CD4-positive, alpha-beta T cell treated with Interleukin-12 subunit alpha and Interleukin-12 subunit beta, for 1 hour (primary cell): ENCODE measurements around the gene SMC6.

Source experiments
- DNase-seq: peaks from one replicate; pipeline ENCODE4 v3.0.0-alpha.2; 2020

SMC6 gene, protein sequence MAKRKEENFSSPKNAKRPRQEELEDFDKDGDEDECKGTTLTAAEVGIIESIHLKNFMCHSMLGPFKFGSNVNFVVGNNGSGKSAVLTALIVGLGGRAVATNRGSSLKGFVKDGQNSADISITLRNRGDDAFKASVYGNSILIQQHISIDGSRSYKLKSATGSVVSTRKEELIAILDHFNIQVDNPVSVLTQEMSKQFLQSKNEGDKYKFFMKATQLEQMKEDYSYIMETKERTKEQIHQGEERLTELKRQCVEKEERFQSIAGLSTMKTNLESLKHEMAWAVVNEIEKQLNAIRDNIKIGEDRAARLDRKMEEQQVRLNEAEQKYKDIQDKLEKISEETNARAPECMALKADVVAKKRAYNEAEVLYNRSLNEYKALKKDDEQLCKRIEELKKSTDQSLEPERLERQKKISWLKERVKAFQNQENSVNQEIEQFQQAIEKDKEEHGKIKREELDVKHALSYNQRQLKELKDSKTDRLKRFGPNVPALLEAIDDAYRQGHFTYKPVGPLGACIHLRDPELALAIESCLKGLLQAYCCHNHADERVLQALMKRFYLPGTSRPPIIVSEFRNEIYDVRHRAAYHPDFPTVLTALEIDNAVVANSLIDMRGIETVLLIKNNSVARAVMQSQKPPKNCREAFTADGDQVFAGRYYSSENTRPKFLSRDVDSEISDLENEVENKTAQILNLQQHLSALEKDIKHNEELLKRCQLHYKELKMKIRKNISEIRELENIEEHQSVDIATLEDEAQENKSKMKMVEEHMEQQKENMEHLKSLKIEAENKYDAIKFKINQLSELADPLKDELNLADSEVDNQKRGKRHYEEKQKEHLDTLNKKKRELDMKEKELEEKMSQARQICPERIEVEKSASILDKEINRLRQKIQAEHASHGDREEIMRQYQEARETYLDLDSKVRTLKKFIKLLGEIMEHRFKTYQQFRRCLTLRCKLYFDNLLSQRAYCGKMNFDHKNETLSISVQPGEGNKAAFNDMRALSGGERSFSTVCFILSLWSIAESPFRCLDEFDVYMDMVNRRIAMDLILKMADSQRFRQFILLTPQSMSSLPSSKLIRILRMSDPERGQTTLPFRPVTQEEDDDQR

DNA sequence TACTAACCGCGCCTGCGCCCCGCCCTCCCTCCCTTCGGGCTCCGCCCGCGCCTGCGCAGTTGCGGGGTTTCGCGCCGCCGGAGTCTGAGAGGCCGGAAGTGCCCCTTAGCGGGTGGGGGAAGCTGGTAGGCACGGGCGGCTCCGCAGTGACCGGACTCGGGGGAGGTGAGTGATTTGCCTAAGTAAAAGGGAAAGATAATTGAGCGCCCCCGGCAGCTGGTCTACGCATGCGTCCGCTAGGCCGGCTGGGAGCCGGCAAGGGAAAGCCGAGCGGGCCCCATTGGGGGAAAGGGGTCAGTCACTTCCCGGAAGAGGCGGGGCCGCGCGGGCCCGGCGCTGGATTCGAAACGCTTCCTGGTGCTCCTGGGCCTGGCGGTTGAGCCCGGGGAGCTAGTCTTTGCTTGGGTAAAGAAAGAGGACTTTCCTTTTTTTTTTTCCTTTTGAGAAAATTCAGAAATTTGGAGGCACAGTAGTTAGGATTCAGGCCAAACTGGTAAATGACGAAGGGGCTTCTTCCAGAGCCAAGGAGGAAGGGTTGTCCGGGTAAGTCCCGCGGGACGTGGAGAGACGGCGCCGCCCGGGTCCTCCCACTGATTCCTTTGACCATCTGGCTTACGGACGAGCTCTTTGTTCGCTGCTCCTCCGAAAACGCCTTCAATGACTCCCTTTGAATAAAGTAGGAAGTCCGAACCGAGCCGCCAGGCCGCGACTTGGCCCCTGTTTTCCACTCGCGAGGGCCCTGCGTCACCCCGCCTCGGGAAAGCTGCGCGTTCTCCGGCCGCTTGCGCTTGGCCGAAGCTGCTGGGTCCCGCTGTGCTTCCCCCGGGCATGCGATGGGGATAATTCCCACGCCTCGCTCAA, at the start of gene SMC6, which contains the start of gene GEN1:
Gene SMC6, minus strand, starts transcription at position 8 of the 861 bp plus-strand sequence. CDS start 7,864 bp downstream, outside the sequence.
Gene GEN1, plus strand, starts transcription at position 336 of the 861 bp plus-strand sequence. CDS start 5,806 bp downstream, outside the sequence.
- DNase-seq: peak; percentile 90

DNA sequence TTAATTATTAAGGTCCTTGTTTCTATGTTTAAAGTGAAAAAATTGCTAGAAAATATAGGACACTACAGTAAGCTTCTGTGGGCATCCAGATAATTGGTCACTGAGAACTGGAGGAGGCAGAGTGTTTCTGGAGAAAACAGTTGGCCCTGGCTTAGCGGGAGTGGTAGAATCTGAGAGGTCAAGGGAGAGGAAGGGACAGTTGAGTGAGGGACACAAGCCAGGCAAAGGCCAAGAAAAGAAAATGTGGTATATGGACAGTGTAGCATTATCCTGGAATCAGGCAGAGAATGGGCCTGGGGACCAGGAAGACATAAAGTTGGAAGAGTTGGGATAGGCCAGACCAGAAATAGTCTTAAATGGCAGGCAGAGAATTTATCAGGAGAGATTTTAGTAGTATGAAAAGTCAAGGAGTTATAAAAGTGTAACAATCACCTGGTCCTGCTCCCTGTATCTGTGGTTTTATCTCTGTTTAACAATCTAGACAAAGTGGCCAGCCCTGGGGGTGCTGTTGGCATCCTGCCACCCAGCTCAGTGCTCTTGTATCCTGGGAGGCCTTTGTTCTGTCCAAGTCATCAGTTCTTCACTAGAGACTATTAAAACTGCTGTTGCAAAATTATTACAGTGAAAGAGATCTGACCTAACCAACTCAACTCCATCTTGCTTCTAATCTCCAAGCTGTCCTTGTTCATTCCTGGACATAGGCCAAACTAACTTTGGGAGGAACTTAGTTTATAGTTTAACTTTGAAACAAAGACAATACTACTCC, 47.3 kb upstream of the SMC6 start:
- no peak for DNase-seq

DNA sequence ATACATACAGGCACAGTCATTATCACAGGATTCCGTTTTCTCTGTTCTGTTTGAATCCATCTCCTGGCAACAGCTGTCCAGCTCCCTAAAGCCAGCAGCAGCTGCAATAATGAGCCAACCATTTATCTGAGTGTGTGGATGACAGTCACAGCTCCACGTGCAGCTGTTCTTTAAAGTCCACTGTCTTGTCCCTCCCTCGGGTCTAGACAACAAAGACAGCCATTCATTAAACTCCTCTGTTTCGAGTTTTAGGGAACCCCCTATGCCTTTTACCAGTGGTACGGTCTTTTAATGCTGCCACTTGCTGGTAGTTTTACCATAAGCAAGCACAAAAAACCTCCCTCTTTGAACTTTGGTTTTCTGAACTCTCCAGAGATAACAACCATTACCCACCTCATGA, 46.6 kb upstream of the SMC6 start:
- no peak for DNase-seq

DNA sequence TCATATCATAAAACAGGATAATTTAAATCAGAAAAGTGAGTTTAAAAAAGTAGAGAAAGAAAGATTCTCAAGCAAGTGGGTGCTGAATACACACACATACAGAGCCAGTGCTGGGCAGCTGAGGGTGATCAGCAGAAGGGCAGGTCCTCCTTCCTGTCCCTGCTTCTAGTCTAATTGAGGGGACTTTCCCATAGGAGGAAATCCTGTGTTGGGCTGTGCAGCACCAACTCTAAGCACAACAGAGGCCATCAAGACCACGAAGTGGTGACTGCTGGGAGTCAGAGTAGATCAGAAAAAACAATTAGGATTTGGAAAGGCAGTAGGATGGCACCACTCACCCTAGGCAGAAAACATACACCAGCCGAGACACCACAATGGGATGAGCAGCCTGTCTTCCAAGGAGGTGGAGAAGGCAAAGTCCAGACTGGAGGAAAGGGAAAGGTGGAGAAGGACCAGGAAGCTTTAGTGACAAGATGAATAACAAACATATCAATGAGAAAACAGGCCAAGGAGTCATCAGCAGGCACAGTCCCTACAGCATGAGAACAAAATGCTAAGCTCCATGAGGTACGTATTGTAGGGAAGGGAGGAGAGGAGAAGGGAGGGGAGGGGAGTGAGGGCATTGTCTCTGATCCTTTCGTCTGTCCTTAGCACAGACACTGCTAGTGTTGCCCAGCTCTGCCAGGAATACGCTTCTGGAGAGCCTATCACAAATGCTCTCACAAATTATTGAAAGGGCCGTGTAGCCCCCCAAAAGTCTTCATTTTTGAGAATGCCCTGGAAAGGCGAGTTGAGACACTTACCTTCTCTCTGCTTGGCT, 45.9 kb upstream of the SMC6 start:
- no peak for DNase-seq

DNA sequence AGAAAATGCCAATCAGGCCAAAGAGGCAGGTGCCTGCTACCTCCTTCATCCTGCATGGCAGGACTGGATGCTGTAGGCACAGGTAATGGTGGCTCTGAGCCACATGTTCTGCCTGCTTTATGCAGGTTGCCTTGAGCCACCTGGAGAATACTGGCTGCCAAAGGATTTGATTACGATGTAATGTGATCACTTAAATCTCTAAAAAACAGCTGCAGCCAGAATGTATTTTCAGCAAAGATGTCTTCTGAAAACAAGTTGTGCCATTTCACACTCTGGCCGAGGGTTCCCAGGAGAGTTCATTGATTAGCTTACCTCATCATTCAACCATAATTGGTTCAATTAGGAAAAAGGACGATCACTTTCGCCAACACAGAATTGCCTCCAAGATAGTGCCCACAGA, 44.7 kb upstream of the SMC6 start:
- DNase-seq: no peak

DNA sequence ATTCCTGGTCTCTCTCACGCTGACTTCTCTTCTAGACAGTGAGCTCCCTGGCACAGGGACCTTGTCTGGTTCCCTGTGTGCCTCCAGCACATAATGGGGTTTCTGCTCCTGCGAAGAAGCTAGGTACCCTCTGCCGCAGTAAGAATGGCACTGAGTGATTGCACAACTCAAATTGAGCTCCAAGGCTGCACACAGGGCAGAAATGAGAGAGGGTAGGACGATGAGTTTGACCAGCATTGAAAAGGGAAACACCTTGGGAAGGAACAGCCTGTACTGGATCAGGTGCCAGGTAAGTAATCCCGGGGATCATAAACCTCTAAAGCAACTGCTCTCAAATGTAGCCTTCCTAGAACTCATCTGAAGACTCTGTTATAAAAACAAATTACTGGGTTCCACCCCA, 41.7 kb upstream of the SMC6 start:
- DNase-seq: no peak

DNA sequence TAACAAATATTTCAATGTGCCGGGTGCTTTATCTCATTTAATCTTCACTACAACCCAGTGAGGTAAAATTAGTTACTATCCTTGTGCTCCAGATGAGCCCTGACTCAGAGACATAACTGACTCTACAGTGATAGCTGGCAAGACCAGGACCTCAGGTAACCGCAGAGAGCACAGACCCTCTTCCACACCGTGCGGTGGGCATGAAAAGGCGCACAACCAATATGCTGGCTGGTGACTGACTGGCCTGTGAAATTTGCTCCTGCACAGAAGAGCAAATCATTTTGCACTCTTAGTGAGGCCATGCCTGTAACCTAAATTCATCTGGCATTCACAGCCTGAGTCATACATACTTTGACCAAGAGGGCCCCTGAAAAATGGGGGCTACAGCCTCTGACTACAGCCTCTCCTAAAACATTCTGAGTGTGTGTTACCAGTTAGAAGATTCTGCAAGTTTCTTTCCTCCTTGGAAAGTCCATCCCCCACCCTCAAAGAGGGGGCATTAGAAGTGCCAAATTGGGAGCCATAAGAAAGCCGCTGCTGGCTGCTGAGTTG, 40.3 kb upstream of the SMC6 start:
- DNase-seq: no peak

DNA sequence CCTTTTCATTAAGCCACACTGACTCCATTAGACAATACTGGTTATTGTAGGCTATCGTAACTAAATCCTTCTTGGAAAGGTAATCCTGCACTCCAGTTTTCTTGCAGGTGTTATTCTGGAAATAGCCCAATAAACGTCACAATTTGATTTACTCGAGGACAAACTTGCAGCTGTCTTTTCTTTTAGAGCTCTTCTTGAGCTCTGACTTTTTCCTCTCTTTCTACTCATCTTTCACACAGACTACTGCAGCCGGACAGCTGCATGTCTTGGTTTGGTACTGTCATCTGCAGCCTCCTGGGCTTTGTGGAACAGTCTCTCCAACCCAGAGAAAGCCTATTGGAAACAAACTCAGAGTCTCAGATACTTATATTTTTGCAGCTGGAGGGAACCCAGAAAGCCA, 39.7 kb upstream of the SMC6 start:
- DNase-seq: no peak

DNA sequence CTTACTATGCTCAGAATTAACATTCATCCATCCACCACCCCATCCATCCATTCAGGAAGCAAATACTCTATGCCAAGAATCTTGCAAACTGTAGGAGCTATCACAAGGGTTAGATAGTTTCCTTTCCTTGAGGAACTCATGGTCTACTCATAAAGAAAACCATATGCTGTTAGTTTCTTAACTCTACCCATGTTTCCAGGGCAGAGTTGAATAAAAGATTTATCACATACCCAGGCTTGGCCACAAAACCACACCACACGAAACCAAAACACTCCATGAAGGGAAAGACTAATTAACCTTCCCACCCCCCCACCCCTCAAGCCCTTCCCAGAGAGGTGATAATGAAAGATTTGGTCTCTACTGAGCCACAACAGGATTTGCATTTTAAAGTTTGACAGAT, 38.9 kb upstream of the SMC6 start:
- no peak for DNase-seq

DNA sequence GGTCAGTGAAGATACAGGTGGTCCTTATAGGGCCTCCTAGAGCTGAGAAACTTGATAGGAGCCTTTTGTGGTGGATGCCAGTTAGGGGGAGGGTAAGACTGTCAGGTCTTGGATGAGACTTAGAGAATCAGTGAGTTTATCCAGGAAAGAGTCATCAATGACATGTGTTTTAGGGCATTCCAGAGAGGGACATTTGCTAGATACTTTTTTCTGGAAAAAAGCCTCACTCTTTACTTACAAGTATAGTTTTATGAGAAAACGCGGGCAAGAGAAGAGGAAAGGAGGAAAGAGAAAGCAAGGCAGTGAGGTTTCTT, 38.2 kb upstream of the SMC6 start:
- DNase-seq: no peak

DNA sequence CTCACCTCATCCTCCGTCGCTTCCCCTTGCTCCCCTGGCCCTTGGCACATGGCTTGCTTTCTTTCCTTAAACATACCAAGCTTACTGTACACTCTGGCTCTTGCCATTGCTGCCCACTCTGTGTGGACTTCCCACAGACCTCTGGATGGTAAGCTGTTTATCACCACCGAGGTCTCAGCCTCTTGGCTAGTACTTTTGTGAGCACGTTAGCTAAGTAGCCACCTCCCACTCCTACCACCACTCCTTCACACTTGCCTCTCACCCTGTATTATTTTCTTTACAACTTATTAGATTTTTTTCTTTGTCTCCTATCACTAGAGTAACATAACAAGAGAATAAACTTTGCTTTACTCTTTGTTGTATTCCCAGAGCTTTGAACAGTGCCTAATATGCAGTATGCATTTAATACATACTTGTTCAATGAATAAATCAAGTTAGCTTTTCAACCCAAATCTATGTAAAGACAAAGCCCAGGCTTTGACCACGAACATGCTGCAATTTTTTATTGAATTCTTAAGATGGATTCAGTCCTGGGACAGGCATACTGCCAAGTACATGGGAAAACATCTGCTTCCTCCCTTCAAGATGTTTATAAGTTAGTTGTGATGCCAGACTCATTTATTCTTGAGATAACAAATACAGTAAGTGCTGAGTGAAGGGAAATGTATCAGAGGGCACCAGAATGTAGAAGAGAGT, 37.7 kb upstream of the SMC6 start:
- no peak for DNase-seq

DNA sequence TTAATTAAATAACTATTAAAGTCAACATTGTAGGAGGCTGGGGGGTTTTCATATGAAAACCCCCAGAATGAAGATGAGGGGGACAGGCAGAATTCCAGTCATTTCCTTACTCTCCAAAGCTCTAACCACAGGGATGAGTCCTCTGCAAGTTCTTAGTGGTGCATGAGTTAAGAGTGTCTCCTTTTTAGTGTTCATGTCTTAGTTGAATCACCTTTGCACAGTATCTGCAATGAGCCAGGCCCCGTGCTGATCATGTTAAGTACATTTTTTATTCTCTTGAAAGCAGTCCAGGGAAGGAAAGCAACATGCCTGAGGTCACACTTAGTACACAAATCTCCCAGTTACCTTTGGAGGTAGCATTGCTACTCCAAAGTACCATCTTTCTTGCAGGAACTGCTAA, 36.9 kb upstream of the SMC6 start:
- no peak for DNase-seq

DNA sequence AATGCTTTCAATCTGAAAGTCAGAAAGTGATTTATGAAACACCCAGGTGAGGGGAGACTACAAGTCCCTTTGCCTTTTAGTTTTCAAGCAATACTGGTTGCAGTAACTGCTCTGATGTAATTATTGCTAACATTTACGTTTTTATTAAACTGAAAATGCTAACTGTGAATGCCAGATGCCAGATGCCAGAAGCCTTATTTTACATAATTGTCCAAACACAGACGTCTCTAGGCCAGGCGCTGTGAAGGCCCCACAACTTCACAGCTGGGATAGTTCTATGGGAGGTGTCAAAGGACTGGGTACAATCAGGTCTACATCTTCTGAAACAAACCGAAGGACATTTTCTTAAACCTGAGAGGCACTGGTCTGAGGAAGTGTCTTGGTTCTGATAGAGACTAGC, 35.2 kb upstream of the SMC6 start:
- DNase-seq: no peak

DNA sequence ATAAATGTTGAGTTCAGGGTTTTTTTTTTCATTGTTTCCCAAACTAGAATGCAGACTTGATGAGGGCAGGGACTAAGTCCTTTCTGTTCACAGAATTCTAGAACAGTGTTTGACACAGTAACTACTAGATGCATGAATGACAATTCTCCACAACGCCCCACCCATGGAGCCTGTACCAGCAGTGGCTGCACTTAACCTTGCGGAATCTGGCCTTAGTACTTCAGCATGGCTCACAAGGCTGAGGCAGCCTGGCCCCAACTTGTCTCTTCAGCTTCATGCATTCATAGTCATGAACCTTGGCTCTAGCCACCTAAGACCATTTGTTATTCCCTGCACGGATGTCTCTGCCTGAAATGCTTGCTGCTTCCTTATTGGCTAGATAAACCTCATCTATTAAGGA, 33.1 kb upstream of the SMC6 start:
- DNase-seq: no peak

DNA sequence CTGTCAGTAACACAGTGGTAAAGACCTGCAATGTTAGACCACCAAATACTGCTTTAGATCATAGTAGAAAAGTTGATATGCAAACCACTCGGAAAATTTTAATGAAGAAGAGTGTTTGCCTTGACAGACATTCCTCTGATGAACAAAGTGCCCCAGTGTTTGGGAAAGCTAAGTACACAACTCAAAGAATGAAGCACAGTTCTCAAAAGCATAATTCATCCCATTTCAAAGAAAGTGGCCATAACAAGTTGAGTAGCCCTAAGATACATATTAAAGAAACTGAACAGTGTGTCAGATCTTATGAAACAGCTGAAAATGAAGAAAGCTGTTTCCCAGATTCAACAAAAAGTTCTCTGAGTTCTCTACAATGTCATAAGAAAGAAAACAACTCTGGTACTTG, 27.9 kb upstream of the SMC6 start:
- no peak for DNase-seq

DNA sequence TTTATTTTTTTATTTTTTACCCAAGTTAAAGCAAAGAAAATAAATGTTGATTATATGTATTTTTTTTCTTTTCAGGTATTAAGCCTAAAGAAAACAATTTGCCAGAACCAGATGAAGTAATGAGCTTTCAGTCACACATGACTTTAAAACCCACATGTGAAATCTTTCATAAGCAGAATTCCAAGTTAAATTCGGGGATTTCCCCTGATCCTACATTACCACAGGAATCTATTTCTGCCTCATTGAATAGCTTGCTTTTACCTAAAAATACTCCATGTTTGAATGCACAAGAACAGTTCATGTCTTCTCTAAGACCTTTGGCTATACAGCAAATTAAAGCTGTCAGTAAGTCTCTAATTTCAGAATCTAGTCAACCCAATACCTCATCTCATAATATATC, 26.9 kb upstream of the SMC6 start:
- no peak for DNase-seq

DNA sequence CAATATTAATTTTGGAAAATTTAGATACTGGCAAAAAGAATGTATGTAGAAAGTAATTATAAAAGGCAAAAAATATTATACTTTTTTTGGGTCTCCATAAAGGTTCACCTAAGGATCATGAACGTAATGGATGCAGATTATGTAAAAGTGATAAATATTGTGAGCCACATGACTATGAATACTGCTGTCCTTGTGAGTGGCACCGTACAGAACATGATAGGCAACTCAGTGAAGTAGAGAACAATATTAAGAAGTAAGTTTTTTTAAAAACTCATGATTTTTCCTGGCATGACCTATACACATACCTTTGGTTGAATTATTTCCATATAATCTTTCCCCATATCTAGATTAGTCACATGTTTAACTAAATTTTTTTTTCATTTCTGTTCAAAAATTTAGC, 18.9 kb upstream of the SMC6 start:
- DNase-seq: no peak

DNA sequence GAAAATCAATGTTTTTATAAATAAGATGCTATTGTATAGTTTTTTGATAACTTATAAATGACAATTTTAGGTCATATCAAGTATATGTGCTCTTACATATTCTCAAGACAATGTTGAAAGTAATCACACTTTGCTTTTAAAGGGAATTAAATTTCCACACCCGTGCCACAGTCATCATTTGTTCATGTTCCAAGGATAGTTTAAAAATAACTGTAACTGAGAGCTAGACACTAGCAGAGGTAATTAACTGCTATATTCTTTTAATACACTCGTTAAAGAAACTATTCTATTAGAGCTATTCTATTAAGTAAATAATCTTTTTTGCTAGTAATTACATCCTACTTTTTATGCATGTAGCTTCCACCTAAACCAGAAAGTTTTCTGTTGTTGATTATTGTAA, 18.3 kb upstream of the SMC6 start:
- DNase-seq: no peak

DNA sequence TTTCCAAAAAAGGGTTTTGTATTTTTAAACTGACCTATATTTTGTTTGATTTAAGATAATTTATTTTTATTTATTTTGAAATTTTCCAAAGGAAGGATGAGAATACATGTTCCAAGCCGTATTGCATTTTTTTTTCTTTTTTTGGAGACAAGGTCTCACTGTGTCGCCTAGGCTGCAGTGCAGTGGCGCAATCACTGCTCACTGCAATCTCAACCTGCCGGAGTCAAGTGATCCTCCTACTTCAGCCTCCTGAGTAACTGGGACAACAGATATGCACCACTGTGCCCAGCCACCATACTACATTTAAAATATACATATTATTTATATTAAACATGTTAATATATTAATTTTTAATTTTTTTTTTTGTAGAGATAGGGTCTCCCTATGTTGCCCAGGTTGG, 15.3 kb upstream of the SMC6 start:
- DNase-seq: no peak

DNA sequence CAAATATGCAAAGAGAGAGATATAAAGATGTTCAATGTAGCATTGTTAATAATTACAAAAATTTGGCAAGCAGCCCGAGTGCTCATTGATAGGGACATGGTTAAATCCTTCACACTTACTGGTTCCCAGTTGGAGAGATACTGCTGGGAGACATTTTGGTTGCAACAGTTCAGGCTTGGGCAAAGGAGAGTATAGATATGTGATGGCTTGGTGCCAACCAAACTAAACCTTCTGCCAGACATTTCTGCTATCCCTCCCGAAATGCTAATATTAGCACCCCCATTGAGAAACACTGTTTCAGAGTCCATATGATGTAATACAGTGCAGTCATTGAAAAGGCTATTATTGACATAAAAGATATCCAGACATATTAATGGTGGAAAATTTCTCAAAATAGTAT, 11.8 kb upstream of the SMC6 start:
- DNase-seq: no peak
